GM12873 (cell line): Measurements from ENCODE around the gene DUSP15.

ENCODE experiments used
- CTCF ChIP-seq: IDR thresholded peaks from 2 replicates; pipeline ENCODE4 v1.5.1; 2012; ENCODE audit warnings: low read depth, mild to moderate bottlenecking, moderate library complexity, low read length, control low read depth; ENCODE audit not compliant: insufficient read depth; ENCODE audit errors: missing control alignments

Gene DUSP15

GRCh38 chr20:31844737-31845299, 25.5 kb downstream of the DUSP15 start:
- TF ChIP-seq CTCF, result no peak

DNA sequence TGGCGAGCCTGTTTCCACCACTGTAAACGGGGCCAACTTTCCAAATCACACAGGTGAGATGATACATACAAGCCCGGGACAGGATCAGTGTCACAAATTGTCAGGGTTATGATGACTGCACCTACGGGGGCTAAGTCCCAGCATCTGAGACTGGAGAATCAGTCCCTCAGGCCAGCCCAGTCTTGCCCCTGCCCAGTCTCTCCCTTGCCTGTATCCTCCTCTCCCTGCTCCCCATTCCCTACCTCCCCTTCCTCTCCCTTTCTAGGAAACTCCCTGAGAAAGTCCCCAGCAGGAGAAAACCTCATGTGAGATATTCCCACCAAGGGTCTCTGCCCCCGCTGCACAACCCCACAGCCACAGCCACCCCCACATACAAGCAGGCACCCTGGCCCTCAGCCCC, 26.4 kb downstream of the DUSP15 start:
- no peak for TF ChIP-seq CTCF

DNA sequence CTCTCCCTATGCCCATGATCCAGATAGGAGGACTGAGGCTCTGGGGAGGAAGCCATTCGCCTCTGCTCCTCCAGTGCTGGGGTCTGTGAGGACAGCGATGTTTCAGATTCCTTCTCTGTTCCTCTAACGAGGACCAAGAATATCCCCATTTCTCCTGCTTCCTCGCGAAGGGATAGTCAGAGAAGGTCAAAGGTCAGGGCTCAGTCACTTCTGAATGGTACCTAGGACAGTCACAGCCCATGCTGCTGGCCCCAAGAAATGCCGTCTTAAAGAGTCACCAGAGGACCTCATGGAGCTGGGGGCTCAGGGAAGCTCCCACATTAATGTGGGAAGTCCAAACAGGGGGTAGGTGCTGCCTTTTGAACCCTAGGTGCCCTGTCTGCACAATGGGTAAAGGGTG, 27.0 kb downstream of the DUSP15 start:
- no peak for TF ChIP-seq CTCF

- no peak for TF ChIP-seq CTCF
Measured at GRCh38 chr20:31842471-31843157, 27.7 kb downstream of the DUSP15 start.

- TF ChIP-seq CTCF, result no peak
Measured at GRCh38 chr20:31841928-31842327, 28.4 kb downstream of the DUSP15 start.

GRCh38 chr20:31840906-31841816, 29.2 kb downstream of the DUSP15 start:
- no peak for TF ChIP-seq CTCF
